ENCODE measurements around the gene PRG3. TPM values are rescaled to one million over a fixed set of nuclear protein-coding genes. Genes with fewer than 3 reads are reported as not detected.

PRG3 gene
- total and polyA plus RNA-seq, 2 donors (not counting 3 experiments of a cell fraction or from before 2014, with no cell fraction given), result not detected

DNA sequence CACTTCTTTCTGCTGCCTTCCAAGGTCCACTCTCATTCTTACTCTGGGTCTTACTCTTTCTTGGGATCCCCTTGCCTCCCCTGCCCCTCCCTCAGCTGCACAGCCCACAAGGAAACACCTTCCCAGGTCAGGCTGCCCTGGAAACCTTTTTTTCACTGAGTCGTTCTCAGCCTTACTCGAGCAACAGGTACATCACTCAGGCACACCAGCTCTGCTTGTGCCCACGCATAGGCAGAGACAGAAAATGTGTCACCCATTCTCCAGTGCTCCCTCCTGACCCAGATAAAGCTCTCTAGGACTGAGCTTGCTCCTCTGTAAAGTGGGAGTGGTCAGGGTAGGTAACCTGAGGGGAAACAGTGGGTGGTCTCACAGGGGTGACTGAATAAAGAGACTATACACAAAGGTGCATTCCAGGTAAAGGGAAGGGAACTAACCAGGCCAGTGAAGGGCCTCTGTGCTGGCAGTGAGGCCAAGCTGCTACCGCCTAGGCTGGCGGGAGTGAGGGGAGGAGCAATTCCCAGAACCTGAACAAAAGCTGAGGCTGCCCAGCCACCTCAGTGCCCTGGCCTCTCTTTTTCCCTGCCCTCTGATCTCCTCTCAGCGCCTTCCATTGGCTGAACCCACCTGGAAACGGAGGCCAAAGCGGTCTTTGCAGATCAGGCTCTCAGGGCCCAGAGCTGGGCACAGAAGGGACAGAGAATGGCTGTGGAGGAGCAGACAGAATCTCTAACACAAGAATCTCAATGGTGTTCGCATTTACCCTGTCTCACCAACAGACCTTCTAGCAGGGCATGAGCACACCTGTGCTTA lies 15.9 kb downstream of the PRG3 start:
- intact Hi-C loops (cut with micrococcal nuclease) (no loop called here), dilution Hi-C loops (cut with MboI; ENCODE audit: extremely low pct_ligation_motif_present, low sequenced_read_pairs) (no loop called here)
- Histone ChIP-seq H2AFZ (ENCODE audit: low read depth, low read length) (no peak overlapping the region), H3K4me2 (ENCODE audit: insufficient read depth, low read length) (no peak overlapping the region), H3K9me3 (replicated peaks; ENCODE audit: control insufficient read depth, insufficient read depth, low read length) (no peaks in the 10 kb centered on the region), H4K20me1 (replicated peaks; ENCODE audit: control insufficient read depth, extremely low read depth, insufficient read depth, low read length) (no peaks in the 10 kb centered on the region), H3K4me1 (ENCODE audit: control insufficient read depth, extremely low read depth, insufficient read depth, low read length) (no peaks in the 10 kb centered on the region), H3K27ac (ENCODE audit: insufficient read depth, low read depth, low read length) (no peak overlapping the region), H3K36me3 (ENCODE audit: control insufficient read depth in 2 of 2, extremely low read depth in 1 of 2, insufficient read depth in 2 of 2, low read length in 2 of 2) (no peaks in the 10 kb centered on the region), H3K9ac (replicated peaks; ENCODE audit: extremely low read depth, insufficient read depth, low read length) (no peak overlapping the region), H3K27me3 (ENCODE audit: control insufficient read depth in 2 of 2, insufficient read depth in 2 of 2, low read length in 2 of 2) (peaks cover 0 to 3% of the 10 kb centered on the region in 2 experiments), H3K4me3 (replicated peaks in 1 of 3; ENCODE audit: insufficient read depth in 1 of 3, low read depth in 1 of 3, low read length in 3 of 3) (no peak overlapping the region), H3K79me2 (ENCODE audit: control insufficient read depth, insufficient read depth, low read length) (no peaks in the 10 kb centered on the region), H3K9me1 (replicated peaks; ENCODE audit: control insufficient read depth, extremely low read depth, insufficient read depth, low read length) (no peaks in the 10 kb centered on the region)
- FAIRE-seq, result no peak
- ChIA-PET POLR2A (no interaction called here), CTCF (interaction anchor here (1.0 kb wide), 1 partner anchor 128 kb away, joined by 3 read pairs; no protein-coding TSS in a partner anchor)
- DNase-seq (ENCODE audit: low read depth, low spot score), result no peak
- TF ChIP-seq JUN (IDR thresholded peaks at IDR 0.05; ENCODE audit: borderline replicate concordance, insufficient read depth, insufficient read length, low read depth) (no peak), EZH2 (IDR thresholded peaks at IDR 0.05; ENCODE audit: borderline replicate concordance, low read depth, low read length, severe bottlenecking) (no peak), POLR2AphosphoS5 (IDR thresholded peaks at IDR 0.05; ENCODE audit: insufficient read depth, low read depth, low read length) (no peak), POLR2A (IDR thresholded peaks at IDR 0.05; ENCODE audit: low read depth, low read length) (no peak), FOS (IDR thresholded peaks at IDR 0.05; ENCODE audit: borderline replicate concordance, insufficient read depth, low read length) (no peak), GATA2 (IDR thresholded peaks at IDR 0.05; ENCODE audit: insufficient read depth, insufficient read length, low read depth, low read length) (no peak), MYC (IDR thresholded peaks at IDR 0.05; ENCODE audit: low read depth, low read length) (no peak)
- TF ChIP-seq, protein P1, sequence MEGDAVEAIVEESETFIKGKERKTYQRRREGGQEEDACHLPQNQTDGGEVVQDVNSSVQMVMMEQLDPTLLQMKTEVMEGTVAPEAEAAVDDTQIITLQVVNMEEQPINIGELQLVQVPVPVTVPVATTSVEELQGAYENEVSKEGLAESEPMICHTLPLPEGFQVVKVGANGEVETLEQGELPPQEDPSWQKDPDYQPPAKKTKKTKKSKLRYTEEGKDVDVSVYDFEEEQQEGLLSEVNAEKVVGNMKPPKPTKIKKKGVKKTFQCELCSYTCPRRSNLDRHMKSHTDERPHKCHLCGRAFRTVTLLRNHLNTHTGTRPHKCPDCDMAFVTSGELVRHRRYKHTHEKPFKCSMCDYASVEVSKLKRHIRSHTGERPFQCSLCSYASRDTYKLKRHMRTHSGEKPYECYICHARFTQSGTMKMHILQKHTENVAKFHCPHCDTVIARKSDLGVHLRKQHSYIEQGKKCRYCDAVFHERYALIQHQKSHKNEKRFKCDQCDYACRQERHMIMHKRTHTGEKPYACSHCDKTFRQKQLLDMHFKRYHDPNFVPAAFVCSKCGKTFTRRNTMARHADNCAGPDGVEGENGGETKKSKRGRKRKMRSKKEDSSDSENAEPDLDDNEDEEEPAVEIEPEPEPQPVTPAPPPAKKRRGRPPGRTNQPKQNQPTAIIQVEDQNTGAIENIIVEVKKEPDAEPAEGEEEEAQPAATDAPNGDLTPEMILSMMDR (IDR thresholded peaks at IDR 0.05; ENCODE audit: extremely low read depth in 1 of 2, insufficient read depth in 1 of 2, low read depth in 1 of 2, low read length in 2 of 2), result no peak
- TF ChIP-seq, protein P2, sequence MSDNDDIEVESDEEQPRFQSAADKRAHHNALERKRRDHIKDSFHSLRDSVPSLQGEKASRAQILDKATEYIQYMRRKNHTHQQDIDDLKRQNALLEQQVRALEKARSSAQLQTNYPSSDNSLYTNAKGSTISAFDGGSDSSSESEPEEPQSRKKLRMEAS (IDR thresholded peaks at IDR 0.05; ENCODE audit: insufficient read depth, insufficient read length), result no peak
- no TSS peak for BruUV-seq (replicated peaks)

Measured in endothelial cell of umbilical vein (primary cell).